ENCODE results near the gene PGAP3.

Gene PGAP3

GRCh38 chr17:39704821-39705551 lies 17.1 kb upstream of the PGAP3 start:
- DNase-seq (ENCODE audit: low read depth): peak; percentile 49
- TF ChIP-seq CTCF (conservative IDR thresholded peaks at IDR 0.05; ENCODE audit: low read length): peak; percentile 42

GRCh38 chr17:39703913-39704312 lies 16.1 kb upstream of the PGAP3 start:
- DNase-seq (ENCODE audit: low read depth): no peak
- no peak for TF ChIP-seq CTCF (conservative IDR thresholded peaks at IDR 0.05; ENCODE audit: low read length)
- no peak overlapping the region for H3K4me3 ChIP-seq (ENCODE audit: low read length)

More at GRCh38 chr17:39704821-39705551, 17.1 kb upstream of the PGAP3 start:
- H3K4me3 ChIP-seq (ENCODE audit: low read length): no peak overlapping the region

DNA sequence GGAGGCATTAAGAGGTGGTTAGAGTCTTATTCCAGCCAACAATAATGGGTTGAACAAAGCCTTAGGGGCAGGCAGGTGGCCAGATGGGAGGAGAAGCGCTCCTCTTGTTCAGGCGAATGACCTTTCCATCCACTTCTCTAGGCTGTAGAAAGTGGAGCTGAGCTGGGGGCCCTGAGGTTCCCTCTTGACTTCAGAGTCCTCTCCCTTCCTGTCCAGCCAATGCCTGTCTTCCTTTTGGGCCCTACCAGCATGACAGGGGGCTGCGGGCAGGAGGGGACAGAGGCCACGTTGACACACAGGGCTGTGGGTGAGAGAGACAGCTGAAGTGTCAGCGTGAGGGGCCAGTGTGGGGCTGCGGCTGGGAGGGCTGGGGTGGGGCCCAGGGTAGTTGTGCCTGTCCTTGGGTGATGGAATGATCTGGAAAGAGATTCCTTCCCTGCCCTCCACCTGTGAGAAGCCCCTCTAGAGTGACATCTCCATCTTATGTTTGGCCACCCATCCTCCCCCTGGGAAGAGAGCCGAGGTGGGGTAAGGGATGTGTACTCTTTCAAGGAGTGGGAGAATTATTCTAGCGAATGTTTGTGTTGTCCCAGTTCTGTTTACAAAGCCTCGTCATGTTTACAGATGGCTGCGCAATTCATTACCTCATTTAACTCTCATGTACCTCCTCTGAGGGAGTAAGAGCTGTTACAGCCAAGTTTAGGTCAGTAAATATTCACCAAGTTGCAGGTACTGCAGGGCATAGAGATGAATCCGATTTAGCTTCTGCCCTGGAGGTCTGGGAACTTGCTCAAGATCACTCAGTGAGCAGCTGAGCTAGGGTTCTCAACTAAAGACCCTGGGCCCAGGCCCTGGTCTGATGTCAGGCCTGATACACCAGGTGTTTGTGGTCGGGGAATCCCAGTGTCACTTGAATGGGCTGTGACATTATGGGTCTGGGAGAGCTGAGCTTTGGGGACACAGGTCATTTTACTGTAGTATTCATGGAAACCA lies 15.3 kb upstream of the PGAP3 start:
- no peak for DNase-seq (ENCODE audit: low read depth)
- no peak overlapping the region for H3K4me3 ChIP-seq (ENCODE audit: low read length)
- no peak for TF ChIP-seq CTCF (conservative IDR thresholded peaks at IDR 0.05; ENCODE audit: low read length)

DNA sequence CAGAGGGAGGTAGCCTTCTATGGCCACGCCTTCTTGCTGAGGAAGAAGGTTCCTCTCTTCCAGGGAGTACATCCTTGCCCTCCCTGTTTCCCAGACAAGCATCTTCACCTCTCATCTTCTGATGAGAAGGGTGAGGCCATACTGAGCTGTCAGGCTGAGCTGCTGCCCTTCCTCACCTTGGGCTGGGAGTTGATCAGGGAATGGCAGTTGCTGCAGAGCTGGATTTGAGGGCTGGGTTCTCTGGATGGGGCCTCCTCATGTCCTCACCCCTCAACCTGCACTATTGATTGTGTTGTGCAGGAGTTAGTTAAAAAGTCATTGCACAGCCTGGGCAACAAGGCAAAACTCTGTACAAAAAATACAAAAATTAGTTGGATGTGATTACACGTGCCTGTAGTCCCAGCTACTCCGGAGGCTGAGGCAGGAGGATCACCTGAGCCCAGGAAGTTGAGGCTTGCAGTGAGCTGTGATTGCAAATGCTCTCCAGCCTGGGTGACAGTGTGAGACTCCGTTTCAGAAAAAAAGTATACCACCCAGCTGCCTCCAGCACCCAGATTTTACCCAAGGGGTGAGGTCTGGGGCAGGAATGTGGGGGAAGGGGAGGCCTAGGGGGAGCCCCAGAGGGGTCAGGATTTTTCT lies 14.0 kb upstream of the PGAP3 start:
- TF ChIP-seq CTCF (conservative IDR thresholded peaks at IDR 0.05; ENCODE audit: low read length): no peak
- DNase-seq (ENCODE audit: low read depth): no peak
- H3K4me3 ChIP-seq (ENCODE audit: low read length): peak overlapping the region; percentile 72

DNA sequence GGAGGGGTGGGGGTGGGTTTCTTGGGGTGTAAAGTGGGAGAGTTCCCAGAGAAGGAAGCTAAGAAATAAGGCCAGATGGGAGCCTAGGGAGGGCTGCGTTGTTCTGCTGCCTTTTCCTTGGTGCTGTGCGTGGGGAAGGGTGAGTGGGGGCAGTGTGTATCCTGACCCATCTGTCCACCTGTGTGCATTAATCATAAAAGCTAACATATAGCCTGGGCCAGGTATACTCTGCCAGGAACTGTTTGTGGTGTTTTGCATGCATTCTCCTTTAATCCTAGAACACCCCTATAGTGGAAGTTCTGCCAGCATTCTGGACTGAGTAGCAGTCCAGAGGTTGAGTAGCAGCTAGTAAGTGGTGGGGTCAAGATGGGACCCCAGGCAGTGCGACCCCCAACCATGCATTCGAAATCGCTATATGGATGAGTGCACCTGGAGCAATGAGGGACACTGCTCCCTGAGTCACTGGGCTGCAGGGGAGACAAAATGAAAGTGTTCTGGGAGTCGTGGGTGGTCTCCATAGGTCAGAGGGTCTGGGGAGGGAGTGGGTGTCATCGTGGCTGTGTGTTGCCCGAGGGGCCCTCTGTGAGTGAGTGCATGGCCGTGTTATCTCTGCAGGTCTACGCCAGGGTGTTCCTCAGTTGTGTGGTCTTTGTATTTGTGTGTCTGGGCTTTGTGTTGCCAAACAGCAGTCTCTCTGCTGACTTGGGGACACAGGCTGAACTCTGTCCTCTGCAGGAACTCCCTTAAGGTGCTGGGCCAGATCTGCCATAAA lies 13.3 kb upstream of the PGAP3 start:
- peak overlapping the region; percentile 72 for H3K4me3 ChIP-seq (ENCODE audit: low read length)
- no peak for TF ChIP-seq CTCF (conservative IDR thresholded peaks at IDR 0.05; ENCODE audit: low read length)

DNA sequence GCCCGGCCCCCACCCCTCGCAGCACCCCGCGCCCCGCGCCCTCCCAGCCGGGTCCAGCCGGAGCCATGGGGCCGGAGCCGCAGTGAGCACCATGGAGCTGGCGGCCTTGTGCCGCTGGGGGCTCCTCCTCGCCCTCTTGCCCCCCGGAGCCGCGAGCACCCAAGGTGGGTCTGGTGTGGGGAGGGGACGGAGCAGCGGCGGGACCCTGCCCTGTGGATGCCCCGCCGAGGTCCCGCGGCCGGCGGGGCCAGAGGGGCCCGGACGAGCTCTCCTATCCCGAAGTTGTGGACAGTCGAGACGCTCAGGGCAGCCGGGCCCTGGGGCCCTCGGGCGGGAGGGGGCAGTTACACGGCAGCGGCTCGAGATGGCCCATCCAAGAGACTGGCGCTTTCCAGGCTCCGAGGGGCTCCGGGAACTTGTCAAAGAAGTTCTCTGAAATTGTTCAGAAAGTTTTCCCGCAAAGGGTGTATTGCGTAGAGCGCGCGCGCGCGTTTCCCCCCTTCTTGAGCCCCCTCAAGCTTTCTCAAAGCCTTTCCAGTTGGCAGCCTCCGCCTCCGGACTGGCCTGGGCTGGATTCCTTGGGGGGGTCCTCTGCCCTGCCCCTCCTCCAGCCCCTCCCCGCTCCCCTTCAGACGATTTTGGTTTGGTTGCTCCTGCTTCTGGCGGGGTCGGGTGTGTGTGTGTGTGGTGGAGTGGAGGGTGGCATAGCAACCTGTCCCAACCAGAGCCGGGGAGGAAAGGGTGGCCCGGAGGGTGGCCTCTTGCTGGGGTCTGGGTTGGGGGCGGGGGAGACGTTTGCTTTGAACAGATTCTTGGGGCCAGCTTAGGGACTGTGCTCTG lies 12.5 kb upstream of the PGAP3 start:
- peak; percentile 22 for DNase-seq (ENCODE audit: low read depth)
- no peak for TF ChIP-seq CTCF (conservative IDR thresholded peaks at IDR 0.05; ENCODE audit: low read length)
- peak overlapping the region; percentile 72 for H3K4me3 ChIP-seq (ENCODE audit: low read length)

More for the DNA sequence above, 13.3 kb upstream of the PGAP3 start:
- DNase-seq (ENCODE audit: low read depth): no peak

All from AG10803 (cell line).